ENCODE measurements around the gene DEFB110.

Gene DEFB110

GRCh38 chr6:50025258-50025657 lies 3.5 kb upstream of the DEFB110 start:
- TF ChIP-seq ZFP3 (CRISPR knock-in tag; IDR thresholded peaks at IDR 0.05) (no peak), ZNF565 (CRISPR knock-in tag; conservative IDR thresholded peaks at IDR 0.05; ENCODE audit: low read depth) (no peak), ZNF8 (CRISPR knock-in tag; IDR thresholded peaks at IDR 0.05) (no peak), OSR1 (CRISPR knock-in tag; IDR thresholded peaks at IDR 0.05) (no peak), CREB5 (CRISPR knock-in tag; IDR thresholded peaks at IDR 0.05; ENCODE audit: low read depth) (no peak), SNAI2 (CRISPR knock-in tag; IDR thresholded peaks at IDR 0.05) (no peak), ARNTL (CRISPR knock-in tag; IDR thresholded peaks at IDR 0.05; ENCODE audit: borderline replicate concordance, low read depth) (no peak), PPARA (CRISPR knock-in tag; IDR thresholded peaks at IDR 0.05; ENCODE audit: borderline replicate concordance) (no peak)
- TF ChIP-seq, protein P1, sequence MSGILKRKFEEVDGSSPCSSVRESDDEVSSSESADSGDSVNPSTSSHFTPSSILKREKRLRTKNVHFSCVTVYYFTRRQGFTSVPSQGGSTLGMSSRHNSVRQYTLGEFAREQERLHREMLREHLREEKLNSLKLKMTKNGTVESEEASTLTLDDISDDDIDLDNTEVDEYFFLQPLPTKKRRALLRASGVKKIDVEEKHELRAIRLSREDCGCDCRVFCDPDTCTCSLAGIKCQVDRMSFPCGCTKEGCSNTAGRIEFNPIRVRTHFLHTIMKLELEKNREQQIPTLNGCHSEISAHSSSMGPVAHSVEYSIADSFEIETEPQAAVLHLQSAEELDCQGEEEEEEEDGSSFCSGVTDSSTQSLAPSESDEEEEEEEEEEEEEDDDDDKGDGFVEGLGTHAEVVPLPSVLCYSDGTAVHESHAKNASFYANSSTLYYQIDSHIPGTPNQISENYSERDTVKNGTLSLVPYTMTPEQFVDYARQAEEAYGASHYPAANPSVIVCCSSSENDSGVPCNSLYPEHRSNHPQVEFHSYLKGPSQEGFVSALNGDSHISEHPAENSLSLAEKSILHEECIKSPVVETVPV (CRISPR knock-in tag; IDR thresholded peaks at IDR 0.05): no peak
- TF ChIP-seq, protein P2, sequence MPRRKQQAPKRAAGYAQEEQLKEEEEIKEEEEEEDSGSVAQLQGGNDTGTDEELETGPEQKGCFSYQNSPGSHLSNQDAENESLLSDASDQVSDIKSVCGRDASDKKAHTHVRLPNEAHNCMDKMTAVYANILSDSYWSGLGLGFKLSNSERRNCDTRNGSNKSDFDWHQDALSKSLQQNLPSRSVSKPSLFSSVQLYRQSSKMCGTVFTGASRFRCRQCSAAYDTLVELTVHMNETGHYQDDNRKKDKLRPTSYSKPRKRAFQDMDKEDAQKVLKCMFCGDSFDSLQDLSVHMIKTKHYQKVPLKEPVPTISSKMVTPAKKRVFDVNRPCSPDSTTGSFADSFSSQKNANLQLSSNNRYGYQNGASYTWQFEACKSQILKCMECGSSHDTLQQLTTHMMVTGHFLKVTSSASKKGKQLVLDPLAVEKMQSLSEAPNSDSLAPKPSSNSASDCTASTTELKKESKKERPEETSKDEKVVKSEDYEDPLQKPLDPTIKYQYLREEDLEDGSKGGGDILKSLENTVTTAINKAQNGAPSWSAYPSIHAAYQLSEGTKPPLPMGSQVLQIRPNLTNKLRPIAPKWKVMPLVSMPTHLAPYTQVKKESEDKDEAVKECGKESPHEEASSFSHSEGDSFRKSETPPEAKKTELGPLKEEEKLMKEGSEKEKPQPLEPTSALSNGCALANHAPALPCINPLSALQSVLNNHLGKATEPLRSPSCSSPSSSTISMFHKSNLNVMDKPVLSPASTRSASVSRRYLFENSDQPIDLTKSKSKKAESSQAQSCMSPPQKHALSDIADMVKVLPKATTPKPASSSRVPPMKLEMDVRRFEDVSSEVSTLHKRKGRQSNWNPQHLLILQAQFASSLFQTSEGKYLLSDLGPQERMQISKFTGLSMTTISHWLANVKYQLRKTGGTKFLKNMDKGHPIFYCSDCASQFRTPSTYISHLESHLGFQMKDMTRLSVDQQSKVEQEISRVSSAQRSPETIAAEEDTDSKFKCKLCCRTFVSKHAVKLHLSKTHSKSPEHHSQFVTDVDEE (CRISPR knock-in tag; IDR thresholded peaks at IDR 0.05): no peak
- ATAC-seq: no peak

DNA sequence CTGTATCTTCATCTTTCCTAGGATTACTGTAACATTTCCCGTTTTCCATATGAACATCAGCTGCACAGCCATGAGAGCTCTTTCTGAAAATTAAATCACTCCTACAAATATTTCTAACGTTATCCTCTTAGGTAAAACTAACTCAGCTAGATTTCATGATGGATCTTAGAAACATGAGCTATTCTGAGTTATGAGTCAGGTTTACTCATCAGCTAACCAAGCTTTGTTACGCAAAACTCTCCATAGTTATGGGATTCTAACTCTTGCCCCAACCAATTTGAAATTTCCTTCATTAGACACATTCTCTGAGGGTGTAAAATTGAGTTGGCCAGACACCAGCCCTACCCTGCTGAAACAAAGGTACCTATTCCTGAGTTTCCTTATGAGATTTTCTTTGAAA lies 14.0 kb downstream of the DEFB110 start:
- TF ChIP-seq GLIS3 (CRISPR knock-in tag; IDR thresholded peaks at IDR 0.05): no peak
- no peak for TF ChIP-seq ESRRG (CRISPR knock-in tag; IDR thresholded peaks at IDR 0.05)
- no peak for TF ChIP-seq ZFP3 (CRISPR knock-in tag; IDR thresholded peaks at IDR 0.05)
- peak; percentile 57; the same call in 1 of the 3 replicates for ATAC-seq

DNA sequence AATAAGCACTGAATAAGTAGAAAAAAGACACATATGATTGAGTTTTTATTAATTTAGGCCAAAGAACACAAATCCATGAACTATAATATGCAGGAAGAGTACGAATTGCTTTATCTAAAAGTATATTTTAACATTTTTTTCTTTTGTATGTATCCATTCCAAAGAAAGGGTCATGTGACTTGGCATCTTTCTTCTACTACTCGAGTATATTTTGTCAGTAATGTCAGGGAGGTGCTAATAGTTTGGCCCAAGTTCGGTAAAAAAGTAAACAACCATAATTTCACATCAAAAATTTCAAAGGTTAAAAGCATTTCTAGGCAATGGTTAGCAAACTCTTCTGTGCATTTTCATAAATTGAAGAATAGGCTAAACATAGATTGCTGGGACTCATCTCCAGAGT lies 18.7 kb downstream of the DEFB110 start:
- TF ChIP-seq ISL1 (CRISPR knock-in tag; IDR thresholded peaks at IDR 0.05): no peak
- TF ChIP-seq CREB5 (CRISPR knock-in tag; IDR thresholded peaks at IDR 0.05; ENCODE audit: low read depth): no peak
- no peak for TF ChIP-seq ESRRG (CRISPR knock-in tag; IDR thresholded peaks at IDR 0.05)
- TF ChIP-seq, protein P1 (CRISPR knock-in tag; IDR thresholded peaks at IDR 0.05): no peak
- TF ChIP-seq ZC3H10 (CRISPR knock-in tag; IDR thresholded peaks at IDR 0.05): no peak
- no peak for TF ChIP-seq BACH2 (CRISPR knock-in tag; IDR thresholded peaks at IDR 0.05; ENCODE audit: borderline replicate concordance)
- TF ChIP-seq ZNF70 (CRISPR knock-in tag; IDR thresholded peaks at IDR 0.05): no peak
- TF ChIP-seq, protein P2 (CRISPR knock-in tag; IDR thresholded peaks at IDR 0.05): no peak
- TF ChIP-seq, protein P3, sequence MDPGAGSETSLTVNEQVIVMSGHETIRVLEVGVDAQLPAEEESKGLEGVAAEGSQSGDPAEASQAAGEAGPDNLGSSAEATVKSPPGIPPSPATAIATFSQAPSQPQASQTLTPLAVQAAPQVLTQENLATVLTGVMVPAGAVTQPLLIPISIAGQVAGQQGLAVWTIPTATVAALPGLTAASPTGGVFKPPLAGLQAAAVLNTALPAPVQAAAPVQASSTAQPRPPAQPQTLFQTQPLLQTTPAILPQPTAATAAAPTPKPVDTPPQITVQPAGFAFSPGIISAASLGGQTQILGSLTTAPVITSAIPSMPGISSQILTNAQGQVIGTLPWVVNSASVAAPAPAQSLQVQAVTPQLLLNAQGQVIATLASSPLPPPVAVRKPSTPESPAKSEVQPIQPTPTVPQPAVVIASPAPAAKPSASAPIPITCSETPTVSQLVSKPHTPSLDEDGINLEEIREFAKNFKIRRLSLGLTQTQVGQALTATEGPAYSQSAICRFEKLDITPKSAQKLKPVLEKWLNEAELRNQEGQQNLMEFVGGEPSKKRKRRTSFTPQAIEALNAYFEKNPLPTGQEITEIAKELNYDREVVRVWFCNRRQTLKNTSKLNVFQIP (CRISPR knock-in tag; IDR thresholded peaks at IDR 0.05; ENCODE audit: borderline replicate concordance, low read depth): no peak
- TF ChIP-seq OSR1 (CRISPR knock-in tag; IDR thresholded peaks at IDR 0.05): no peak
- no peak for TF ChIP-seq GLIS3 (CRISPR knock-in tag; IDR thresholded peaks at IDR 0.05)
- no peak for TF ChIP-seq TOX (CRISPR knock-in tag; IDR thresholded peaks at IDR 0.05; ENCODE audit: borderline replicate concordance)
- TF ChIP-seq, protein P4, sequence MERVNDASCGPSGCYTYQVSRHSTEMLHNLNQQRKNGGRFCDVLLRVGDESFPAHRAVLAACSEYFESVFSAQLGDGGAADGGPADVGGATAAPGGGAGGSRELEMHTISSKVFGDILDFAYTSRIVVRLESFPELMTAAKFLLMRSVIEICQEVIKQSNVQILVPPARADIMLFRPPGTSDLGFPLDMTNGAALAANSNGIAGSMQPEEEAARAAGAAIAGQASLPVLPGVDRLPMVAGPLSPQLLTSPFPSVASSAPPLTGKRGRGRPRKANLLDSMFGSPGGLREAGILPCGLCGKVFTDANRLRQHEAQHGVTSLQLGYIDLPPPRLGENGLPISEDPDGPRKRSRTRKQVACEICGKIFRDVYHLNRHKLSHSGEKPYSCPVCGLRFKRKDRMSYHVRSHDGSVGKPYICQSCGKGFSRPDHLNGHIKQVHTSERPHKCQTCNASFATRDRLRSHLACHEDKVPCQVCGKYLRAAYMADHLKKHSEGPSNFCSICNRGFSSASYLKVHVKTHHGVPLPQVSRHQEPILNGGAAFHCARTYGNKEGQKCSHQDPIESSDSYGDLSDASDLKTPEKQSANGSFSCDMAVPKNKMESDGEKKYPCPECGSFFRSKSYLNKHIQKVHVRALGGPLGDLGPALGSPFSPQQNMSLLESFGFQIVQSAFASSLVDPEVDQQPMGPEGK (CRISPR knock-in tag; IDR thresholded peaks at IDR 0.05; ENCODE audit: borderline replicate concordance): no peak
- no peak for TF ChIP-seq ZFP30 (CRISPR knock-in tag; IDR thresholded peaks at IDR 0.05)
- TF ChIP-seq ZNF8 (CRISPR knock-in tag; IDR thresholded peaks at IDR 0.05): no peak
- no peak for TF ChIP-seq ZFP3 (CRISPR knock-in tag; IDR thresholded peaks at IDR 0.05)
- no peak for TF ChIP-seq ZNF565 (CRISPR knock-in tag; conservative IDR thresholded peaks at IDR 0.05; ENCODE audit: low read depth)
- no peak for TF ChIP-seq PPARA (CRISPR knock-in tag; IDR thresholded peaks at IDR 0.05; ENCODE audit: borderline replicate concordance)
- TF ChIP-seq CSDC2 (CRISPR knock-in tag; IDR thresholded peaks at IDR 0.05): no peak
- TF ChIP-seq TCF4 (CRISPR knock-in tag; IDR thresholded peaks at IDR 0.05; ENCODE audit: borderline replicate concordance): no peak
- no peak for ATAC-seq
